SK-N-SH treated with all-trans-retinoic acid at 6 μM for 48 hours (cell line): Measurements from ENCODE around the gene C6orf132.

Experiments
- ATAC-seq: fragments of 200-7000 bp; cut with Tn5 transposase; 3 replicates; pipeline ENCODE4 v1.9.1; 2020; ENCODE audit warnings: mild to moderate bottlenecking, moderate library complexity
- ARNTL ChIP-seq: fragments of 450-650 bp; formaldehyde crosslinking; IDR thresholded peaks from 2 replicates; pipeline ENCODE4 v1.5.0; 2020; ENCODE audit warnings: low read depth, mild to moderate bottlenecking, moderate library complexity, borderline replicate concordance
- BACH2 ChIP-seq: fragments of 250-450 bp; sonication (Bioruptor Pico); IDR thresholded peaks from 2 replicates; pipeline ENCODE4 v1.9.0; 2021; ENCODE audit warnings: mild to moderate bottlenecking, borderline replicate concordance
- CREB5 ChIP-seq: fragments of 250-450 bp; sonication (Bioruptor Pico); IDR thresholded peaks from 2 replicates; pipeline ENCODE4 v1.5.1; 2020; ENCODE audit warnings: low read depth, mild to moderate bottlenecking, moderate library complexity
- CSDC2 ChIP-seq: fragments of 250-450 bp; sonication (Bioruptor Pico); IDR thresholded peaks from 2 replicates; pipeline ENCODE4 v1.5.0; 2020; ENCODE audit warnings: mild to moderate bottlenecking, moderate library complexity
- CSRNP3 ChIP-seq: fragments of 250-450 bp; sonication (Bioruptor Pico); IDR thresholded peaks from 2 replicates; pipeline ENCODE4 v1.5.1; 2021; ENCODE audit warnings: mild to moderate bottlenecking, moderate library complexity
- ESRRG ChIP-seq: fragments of 250-450 bp; sonication (Bioruptor Pico); IDR thresholded peaks from 2 replicates; pipeline ENCODE4 v1.6.1; 2021; ENCODE audit warnings: mild to moderate bottlenecking
- ISL1 ChIP-seq: fragments of 250-450 bp; sonication (Bioruptor Pico); IDR thresholded peaks from 2 replicates; pipeline ENCODE4 v2.1.2; 2022; ENCODE audit warnings: mild to moderate bottlenecking, moderate library complexity
- OSR1 ChIP-seq: fragments of 250-450 bp; sonication (Bioruptor Pico); IDR thresholded peaks from 2 replicates; pipeline ENCODE4 v1.8.0; 2022; ENCODE audit warnings: moderate library complexity, mild to moderate bottlenecking, inconsistent platforms
- PPARA ChIP-seq: fragments of 250-450 bp; sonication (Bioruptor Pico); IDR thresholded peaks from 2 replicates; pipeline ENCODE4 v1.5.0; 2020; ENCODE audit warnings: mild to moderate bottlenecking, borderline replicate concordance
- RARB ChIP-seq: fragments of 250-450 bp; sonication (Bioruptor Pico); IDR thresholded peaks from 2 replicates; pipeline ENCODE4 v1.8.0; 2021; ENCODE audit warnings: mild to moderate bottlenecking, moderate library complexity
- SNAI2 ChIP-seq: fragments of 250-450 bp; sonication (Bioruptor Pico); IDR thresholded peaks from 2 replicates; pipeline ENCODE4 v1.5.0; 2020; ENCODE audit warnings: mild to moderate bottlenecking, moderate library complexity
- TCF4 ChIP-seq: fragments of 250-450 bp; sonication (Bioruptor Pico); IDR thresholded peaks from 2 replicates; pipeline ENCODE4 v1.8.0; 2021; ENCODE audit warnings: mild to moderate bottlenecking, moderate library complexity, borderline replicate concordance
- TOX ChIP-seq: fragments of 250-450 bp; sonication (Bioruptor Pico); IDR thresholded peaks from 2 replicates; pipeline ENCODE4 v1.8.0; 2021; ENCODE audit warnings: mild to moderate bottlenecking, moderate library complexity, borderline replicate concordance
- ZC3H10 ChIP-seq: fragments of 250-450 bp; sonication (Bioruptor Pico); IDR thresholded peaks from 2 replicates; pipeline ENCODE4 v1.5.1; 2021; ENCODE audit warnings: mild to moderate bottlenecking, moderate library complexity
- ZFP3 ChIP-seq: fragments of 250-450 bp; sonication (Bioruptor Pico); IDR thresholded peaks from 2 replicates; pipeline ENCODE4 v1.5.0; 2020; ENCODE audit warnings: mild to moderate bottlenecking, moderate library complexity
- ZFP30 ChIP-seq: fragments of 450-650 bp; formaldehyde crosslinking; IDR thresholded peaks from 2 replicates; pipeline ENCODE4 v1.5.0; 2022; ENCODE audit warnings: mild to moderate bottlenecking, moderate library complexity
- ZNF565 ChIP-seq: fragments of 450-650 bp; formaldehyde crosslinking; conservative IDR thresholded peaks from 2 replicates; pipeline ENCODE4 v1.5.0; 2020; ENCODE audit warnings: low read depth, mild to moderate bottlenecking, moderate library complexity
- ZNF70 ChIP-seq: fragments of 450-650 bp; formaldehyde crosslinking; IDR thresholded peaks from 2 replicates; pipeline ENCODE4 v1.5.0; 2020; ENCODE audit warnings: mild to moderate bottlenecking, moderate library complexity
- ZNF8 ChIP-seq: fragments of 450-650 bp; formaldehyde crosslinking; IDR thresholded peaks from 2 replicates; pipeline ENCODE4 v1.5.0; 2020; ENCODE audit warnings: mild to moderate bottlenecking, moderate library complexity
- TF ChIP-seq, protein P1 (sequence below): fragments of 250-450 bp; sonication (Bioruptor Pico); IDR thresholded peaks from 2 replicates; pipeline ENCODE4 v1.5.0; 2020; ENCODE audit warnings: mild to moderate bottlenecking, moderate library complexity
- TF ChIP-seq, protein P2 (sequence below): fragments of 250-450 bp; sonication (Bioruptor Pico); IDR thresholded peaks from 2 replicates; pipeline ENCODE4 v1.8.0; 2020; ENCODE audit warnings: mild to moderate bottlenecking, moderate library complexity, borderline replicate concordance
- TF ChIP-seq, protein P3 (sequence below): fragments of 250-450 bp; sonication (Bioruptor Pico); IDR thresholded peaks from 2 replicates; pipeline ENCODE4 v1.8.0; 2021; ENCODE audit warnings: low read depth, mild to moderate bottlenecking, moderate library complexity, borderline replicate concordance

The C6orf132 gene

GRCh38 chr6:42138190-42138589, 4.2 kb downstream of the C6orf132 start:
- ATAC-seq: no peak
- TF ChIP-seq OSR1 (CRISPR knock-in tag) (no peak), SNAI2 (CRISPR knock-in tag) (no peak), ZFP3 (CRISPR knock-in tag) (no peak), BACH2 (CRISPR knock-in tag) (no peak), ARNTL (CRISPR knock-in tag) (no peak), CSDC2 (CRISPR knock-in tag) (no peak), RARB (CRISPR knock-in tag) (no peak), CSRNP3 (CRISPR knock-in tag) (no peak), ZFP30 (CRISPR knock-in tag) (no peak), ESRRG (CRISPR knock-in tag) (no peak), ZNF8 (CRISPR knock-in tag) (no peak), TCF4 (no peak), CREB5 (no peak), ISL1 (CRISPR knock-in tag) (no peak)
- TF ChIP-seq, protein P1, sequence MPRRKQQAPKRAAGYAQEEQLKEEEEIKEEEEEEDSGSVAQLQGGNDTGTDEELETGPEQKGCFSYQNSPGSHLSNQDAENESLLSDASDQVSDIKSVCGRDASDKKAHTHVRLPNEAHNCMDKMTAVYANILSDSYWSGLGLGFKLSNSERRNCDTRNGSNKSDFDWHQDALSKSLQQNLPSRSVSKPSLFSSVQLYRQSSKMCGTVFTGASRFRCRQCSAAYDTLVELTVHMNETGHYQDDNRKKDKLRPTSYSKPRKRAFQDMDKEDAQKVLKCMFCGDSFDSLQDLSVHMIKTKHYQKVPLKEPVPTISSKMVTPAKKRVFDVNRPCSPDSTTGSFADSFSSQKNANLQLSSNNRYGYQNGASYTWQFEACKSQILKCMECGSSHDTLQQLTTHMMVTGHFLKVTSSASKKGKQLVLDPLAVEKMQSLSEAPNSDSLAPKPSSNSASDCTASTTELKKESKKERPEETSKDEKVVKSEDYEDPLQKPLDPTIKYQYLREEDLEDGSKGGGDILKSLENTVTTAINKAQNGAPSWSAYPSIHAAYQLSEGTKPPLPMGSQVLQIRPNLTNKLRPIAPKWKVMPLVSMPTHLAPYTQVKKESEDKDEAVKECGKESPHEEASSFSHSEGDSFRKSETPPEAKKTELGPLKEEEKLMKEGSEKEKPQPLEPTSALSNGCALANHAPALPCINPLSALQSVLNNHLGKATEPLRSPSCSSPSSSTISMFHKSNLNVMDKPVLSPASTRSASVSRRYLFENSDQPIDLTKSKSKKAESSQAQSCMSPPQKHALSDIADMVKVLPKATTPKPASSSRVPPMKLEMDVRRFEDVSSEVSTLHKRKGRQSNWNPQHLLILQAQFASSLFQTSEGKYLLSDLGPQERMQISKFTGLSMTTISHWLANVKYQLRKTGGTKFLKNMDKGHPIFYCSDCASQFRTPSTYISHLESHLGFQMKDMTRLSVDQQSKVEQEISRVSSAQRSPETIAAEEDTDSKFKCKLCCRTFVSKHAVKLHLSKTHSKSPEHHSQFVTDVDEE (CRISPR knock-in tag): no peak

- ATAC-seq: peak; percentile 30
Measured at GRCh38 chr6:42137194-42137753, 5.1 kb downstream of the C6orf132 start.

GRCh38 chr6:42136508-42137193, 5.8 kb downstream of the C6orf132 start:
- ATAC-seq: peak; percentile 67
- no peak for TF ChIP-seq ZNF565 (CRISPR knock-in tag)
- no peak for TF ChIP-seq ZC3H10 (CRISPR knock-in tag)
- TF ChIP-seq ZFP3 (CRISPR knock-in tag): no peak
- no peak for TF ChIP-seq PPARA (CRISPR knock-in tag)
- no peak for TF ChIP-seq ZFP30 (CRISPR knock-in tag)
- no peak for TF ChIP-seq ZNF8 (CRISPR knock-in tag)
- no peak for TF ChIP-seq ARNTL (CRISPR knock-in tag)
- no peak for TF ChIP-seq CSRNP3 (CRISPR knock-in tag)
- TF ChIP-seq OSR1 (CRISPR knock-in tag): no peak
- TF ChIP-seq ZNF70 (CRISPR knock-in tag): no peak
- TF ChIP-seq RARB (CRISPR knock-in tag): no peak
- TF ChIP-seq SNAI2 (CRISPR knock-in tag): peak; percentile 77; the same call in 1 of the 2 replicates
- TF ChIP-seq ESRRG (CRISPR knock-in tag): no peak
- no peak for TF ChIP-seq TOX (CRISPR knock-in tag)
- TF ChIP-seq TCF4: no peak
- TF ChIP-seq, protein P2, sequence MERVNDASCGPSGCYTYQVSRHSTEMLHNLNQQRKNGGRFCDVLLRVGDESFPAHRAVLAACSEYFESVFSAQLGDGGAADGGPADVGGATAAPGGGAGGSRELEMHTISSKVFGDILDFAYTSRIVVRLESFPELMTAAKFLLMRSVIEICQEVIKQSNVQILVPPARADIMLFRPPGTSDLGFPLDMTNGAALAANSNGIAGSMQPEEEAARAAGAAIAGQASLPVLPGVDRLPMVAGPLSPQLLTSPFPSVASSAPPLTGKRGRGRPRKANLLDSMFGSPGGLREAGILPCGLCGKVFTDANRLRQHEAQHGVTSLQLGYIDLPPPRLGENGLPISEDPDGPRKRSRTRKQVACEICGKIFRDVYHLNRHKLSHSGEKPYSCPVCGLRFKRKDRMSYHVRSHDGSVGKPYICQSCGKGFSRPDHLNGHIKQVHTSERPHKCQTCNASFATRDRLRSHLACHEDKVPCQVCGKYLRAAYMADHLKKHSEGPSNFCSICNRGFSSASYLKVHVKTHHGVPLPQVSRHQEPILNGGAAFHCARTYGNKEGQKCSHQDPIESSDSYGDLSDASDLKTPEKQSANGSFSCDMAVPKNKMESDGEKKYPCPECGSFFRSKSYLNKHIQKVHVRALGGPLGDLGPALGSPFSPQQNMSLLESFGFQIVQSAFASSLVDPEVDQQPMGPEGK: 0 out of 2 replicates have a peak, but pooled peaks have one; percentile 8
- TF ChIP-seq ISL1 (CRISPR knock-in tag): peak; percentile 70
- TF ChIP-seq, protein P1 (CRISPR knock-in tag): no peak
- TF ChIP-seq, protein P3, sequence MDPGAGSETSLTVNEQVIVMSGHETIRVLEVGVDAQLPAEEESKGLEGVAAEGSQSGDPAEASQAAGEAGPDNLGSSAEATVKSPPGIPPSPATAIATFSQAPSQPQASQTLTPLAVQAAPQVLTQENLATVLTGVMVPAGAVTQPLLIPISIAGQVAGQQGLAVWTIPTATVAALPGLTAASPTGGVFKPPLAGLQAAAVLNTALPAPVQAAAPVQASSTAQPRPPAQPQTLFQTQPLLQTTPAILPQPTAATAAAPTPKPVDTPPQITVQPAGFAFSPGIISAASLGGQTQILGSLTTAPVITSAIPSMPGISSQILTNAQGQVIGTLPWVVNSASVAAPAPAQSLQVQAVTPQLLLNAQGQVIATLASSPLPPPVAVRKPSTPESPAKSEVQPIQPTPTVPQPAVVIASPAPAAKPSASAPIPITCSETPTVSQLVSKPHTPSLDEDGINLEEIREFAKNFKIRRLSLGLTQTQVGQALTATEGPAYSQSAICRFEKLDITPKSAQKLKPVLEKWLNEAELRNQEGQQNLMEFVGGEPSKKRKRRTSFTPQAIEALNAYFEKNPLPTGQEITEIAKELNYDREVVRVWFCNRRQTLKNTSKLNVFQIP (CRISPR knock-in tag): no peak
- TF ChIP-seq BACH2 (CRISPR knock-in tag): no peak

More at GRCh38 chr6:42137194-42137753, 5.1 kb downstream of the C6orf132 start:
- TF ChIP-seq ZC3H10 (CRISPR knock-in tag): no peak
- no peak for TF ChIP-seq ARNTL (CRISPR knock-in tag)
- TF ChIP-seq ZFP3 (CRISPR knock-in tag): peak; percentile 98
